Fibroblast of skin of left quadriceps (primary cell): ENCODE results near the gene VIPR1.

Experiments used
- DNase-seq, 2 experiments: peaks; one replicate each; pipeline ENCODE4 v3.0.0-alpha.2; 2013; ENCODE audit warnings: low read depth in 2 of 2

VIPR1 gene, protein sequence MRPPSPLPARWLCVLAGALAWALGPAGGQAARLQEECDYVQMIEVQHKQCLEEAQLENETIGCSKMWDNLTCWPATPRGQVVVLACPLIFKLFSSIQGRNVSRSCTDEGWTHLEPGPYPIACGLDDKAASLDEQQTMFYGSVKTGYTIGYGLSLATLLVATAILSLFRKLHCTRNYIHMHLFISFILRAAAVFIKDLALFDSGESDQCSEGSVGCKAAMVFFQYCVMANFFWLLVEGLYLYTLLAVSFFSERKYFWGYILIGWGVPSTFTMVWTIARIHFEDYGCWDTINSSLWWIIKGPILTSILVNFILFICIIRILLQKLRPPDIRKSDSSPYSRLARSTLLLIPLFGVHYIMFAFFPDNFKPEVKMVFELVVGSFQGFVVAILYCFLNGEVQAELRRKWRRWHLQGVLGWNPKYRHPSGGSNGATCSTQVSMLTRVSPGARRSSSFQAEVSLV

DNA sequence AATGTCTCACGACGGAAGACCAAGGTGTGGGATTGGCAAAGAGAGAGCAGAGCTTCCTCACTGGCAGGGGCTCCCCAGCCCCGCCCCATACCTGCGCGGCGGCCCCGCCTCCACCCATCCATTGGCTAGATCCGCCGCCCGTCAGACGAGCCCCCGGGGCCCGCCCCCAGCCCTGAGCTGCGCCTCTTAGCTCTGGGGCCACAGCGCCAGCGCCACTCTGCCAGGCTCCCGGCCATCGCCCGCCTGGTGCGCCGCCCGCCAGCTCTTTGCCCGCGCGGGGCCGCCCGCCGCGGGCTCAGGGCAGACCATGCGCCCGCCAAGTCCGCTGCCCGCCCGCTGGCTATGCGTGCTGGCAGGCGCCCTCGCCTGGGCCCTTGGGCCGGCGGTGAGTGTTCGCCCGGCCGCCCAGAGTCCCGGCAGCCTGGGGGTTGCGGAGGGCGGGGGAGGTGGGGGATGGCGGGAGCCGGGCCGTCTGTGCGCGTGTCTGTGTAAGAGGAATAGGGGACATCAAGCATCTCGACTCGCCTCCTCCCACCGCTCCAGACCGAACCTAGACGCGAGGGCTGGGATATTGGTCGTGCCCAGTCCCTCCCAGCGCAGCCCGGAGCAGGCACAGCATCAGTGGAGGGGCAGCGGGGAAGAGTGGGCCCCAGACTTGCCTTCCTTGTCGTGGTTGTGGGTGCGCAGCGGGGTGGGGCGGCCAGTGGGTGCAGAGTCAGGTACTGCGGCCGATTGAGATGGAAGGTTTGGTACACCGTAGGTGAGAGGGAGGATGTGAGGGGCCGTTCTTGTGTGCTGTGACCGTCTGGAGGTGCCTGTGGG lies at the start of gene VIPR1:
VIPR1 (plus strand) TSS at position 215 of the 822 bp plus-strand sequence; CDS start at position 308, 93 bp downstream.
- DNase-seq: no peak

DNA sequence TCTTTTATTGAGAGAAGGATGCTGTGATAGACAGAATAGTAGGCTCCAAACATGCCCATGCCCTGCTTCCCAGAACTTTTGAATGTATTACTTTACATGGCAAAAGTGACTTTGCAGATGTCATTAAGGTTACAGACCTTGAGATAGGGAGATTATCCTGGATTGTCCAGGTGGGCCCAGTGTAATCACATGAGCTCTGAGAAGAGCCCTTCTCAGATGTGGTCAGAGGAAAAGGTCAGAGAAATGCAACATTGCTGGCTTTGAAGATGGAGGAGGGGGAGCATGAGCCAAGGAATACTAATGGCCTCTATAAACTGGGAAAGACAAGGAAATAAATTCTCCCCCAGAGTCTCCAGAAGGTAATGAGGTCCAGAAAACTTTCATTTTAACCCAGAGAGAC lies 46.2 kb upstream of the VIPR1 start:
- DNase-seq: no peak

DNA sequence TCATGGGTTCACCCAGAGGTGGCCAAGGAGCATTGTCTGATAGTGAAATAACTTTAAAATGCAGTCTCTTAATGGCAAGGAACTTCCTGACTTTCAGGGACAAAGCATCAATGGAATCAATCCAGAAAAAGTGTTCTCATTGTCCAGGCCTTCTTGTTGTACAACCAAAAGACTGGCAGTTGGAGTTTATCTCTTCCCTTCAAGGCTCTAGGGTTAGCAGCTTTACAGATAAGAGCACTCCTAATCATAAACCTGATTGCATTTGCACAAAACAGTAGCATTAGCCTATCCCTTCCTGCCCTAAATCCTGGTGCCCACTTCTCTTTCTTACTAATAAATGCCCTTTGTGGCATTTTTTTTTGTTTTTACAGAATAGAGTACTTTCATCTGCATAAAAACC lies 43.3 kb upstream of the VIPR1 start:
- no peak for DNase-seq

GRCh38 chr3:42461762-42462161 lies 40.7 kb upstream of the VIPR1 start:
- no peak for DNase-seq

DNA sequence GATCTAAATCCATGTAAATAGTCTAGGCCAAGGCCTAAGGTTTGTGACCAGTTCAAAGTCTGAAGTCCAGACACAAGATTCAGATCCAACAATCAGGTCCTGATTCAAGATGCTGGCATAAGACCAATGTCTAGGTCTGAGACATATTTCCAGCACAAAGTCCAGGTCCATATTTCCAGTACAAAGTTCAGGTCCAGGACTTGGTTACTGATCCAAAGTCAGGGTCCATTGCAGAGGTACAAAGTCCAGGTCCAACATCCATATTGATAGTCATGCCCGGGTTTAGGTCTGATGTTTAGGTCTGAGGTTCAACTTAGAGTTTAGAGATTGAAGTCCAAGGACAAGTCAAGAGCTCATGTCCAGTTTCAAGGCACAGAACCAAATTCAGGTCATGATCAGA lies 39.4 kb upstream of the VIPR1 start:
- DNase-seq: no peak

- no peak for DNase-seq
Measured at GRCh38 chr3:42468111-42468510, 34.3 kb upstream of the VIPR1 start.

GRCh38 chr3:42472555-42472954 lies 29.9 kb upstream of the VIPR1 start:
- no peak for DNase-seq

- DNase-seq: no peak
Measured at GRCh38 chr3:42473083-42473932, 29.1 kb upstream of the VIPR1 start.

DNA sequence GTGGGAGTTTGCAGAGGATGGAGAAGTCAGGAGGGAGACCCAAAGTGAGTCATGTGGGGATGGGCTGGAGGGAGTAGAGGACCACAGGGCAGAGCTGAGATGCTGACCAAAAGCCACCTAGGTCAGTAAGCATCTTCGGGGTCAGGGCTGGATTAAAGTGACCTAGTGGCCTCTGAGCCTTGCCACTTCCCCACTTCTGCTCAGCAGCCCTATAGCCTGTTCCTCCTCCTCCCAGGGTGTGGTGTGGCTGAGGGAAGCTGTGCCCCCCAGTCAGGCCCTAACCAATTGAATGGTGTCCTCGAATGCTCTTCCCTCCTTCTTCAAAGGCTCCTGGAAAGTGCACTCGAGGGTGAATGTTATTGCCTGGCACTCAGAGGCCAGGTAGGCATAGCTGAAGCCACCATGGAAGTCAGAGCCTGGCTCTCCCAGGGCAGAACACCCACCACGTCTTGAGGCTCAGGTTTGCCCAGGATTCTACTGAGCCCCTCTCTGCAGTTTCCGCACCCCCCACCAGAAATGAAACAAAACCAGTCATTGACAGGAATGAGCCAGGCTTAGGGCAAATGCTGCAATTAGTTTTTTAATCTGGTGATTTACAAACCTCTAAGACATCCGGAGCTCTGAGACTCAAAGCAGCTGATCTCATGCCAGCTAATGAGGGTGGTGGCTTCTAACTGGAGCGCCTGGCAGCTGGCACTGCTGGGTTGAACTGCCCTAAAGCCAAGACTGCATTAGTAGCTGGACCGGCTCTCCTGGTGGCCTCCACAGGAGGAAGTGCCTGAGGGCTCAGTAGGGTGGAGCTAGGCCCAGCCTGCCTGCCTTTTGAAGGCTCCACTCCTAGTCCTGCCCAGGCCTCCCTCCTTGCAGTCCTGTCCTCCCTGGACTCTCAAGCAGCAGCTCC lies 26.0 kb upstream of the VIPR1 start:
- DNase-seq: no peak

DNA sequence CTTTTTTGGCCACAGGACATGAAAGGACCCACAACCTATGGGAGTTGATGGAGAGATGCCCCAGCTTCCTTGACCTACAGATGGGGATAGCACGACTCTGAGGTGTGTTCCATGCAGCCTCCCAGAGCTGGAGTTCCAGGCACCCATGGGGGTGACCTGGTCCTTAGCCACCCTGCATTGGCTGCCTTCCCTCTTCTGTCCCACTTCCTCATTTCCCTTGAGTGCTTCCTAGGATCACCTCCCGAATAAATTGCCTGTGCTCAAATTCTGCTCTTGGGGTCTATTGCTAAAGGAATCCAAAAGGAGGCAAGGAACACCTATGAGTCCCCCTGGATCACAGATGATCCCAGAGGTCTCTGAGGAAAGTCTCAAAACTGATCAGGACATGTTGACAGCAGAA lies 24.7 kb upstream of the VIPR1 start:
- no peak for DNase-seq

DNA sequence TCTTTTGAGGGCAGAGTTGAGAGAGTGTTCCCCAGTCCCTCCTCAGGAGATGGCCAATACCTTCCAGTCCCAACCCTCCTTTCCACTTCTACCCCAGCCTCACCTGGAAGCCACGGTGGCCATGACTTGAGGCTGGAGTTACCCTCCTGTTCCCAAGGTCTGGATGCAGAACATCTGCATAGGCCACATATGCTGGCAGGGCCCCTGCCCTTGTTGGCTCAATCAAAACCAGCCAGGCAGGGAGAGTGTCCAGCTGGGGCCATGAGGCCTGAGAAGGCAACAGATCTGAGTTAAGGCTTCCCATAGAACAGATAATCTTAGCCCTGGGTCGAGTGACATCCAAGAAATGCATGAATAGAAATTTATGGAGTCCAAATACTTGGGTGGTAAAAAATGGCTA lies 23.6 kb upstream of the VIPR1 start:
- no peak for DNase-seq

DNA sequence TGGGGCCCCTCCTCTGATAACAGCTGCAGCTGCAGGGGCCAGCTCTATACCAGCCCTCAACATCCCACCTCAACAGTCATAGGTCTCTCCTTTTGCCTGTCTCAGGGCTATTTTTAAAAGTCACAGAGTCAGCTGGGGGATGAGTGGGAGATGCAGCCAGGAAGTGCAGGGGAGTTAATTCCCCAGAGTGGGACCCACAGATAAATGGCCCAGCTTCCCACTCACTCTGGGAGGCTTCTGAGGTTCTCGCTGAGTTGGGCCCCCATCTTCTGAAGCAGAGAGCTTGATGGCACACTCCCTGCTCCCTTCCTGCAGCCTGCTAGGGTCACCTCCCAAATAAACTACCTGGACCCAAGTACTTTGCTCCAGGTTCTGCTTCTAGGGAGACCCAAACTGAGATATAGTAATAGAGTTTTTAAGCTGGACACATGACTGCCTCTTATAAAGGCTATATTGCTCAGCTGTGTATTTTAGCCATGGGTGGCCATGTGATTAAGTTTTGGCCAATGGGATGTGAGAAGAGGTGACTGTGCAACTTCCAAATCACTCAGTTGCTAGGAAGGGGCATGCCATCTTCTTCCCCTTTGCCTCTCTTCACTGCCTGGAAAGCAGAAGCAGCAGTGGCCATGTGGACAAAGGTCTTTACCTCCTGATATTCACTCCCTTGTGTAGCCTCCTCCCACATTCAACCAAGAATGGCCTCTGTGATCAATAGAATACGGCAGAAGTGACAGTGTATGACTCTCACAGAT lies 15.5 kb upstream of the VIPR1 start:
- DNase-seq: no peak

DNA sequence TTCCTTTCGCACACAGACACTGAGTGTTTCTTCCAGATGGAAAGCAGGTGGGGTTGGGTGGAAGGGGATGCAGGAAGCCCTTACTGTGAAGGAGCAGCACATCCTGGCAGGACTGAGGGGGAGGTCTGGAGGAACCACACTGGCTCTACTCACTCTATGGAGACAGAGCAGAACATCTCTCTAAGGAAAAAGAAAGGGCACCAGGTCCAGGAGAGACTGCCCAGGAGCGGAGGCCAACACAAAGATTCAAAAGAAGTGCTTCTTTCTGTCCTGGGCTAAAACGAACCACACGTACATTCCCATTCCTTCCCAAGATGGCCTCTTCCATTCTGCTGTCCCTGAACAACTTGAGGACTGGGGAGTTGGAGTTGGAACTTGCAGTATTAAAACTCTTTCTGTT lies 13.8 kb upstream of the VIPR1 start:
- no peak for DNase-seq

- no peak for DNase-seq
Measured at GRCh38 chr3:42489116-42489936, 13.1 kb upstream of the VIPR1 start.

DNA sequence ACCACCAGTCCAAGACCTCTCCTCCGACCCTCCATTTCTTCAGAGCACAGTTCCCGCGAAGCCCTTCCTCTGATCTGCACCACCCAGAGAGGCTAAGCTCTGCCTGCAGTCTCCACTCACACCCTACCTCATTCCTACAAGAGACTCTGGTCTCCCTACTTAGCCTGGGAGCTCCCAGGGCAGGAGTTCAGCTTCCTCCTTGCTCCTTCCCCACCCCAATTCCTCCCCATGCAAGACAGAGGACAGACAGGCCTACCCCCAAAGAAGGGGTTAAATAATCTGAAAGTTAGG lies 12.6 kb upstream of the VIPR1 start:
- no peak for DNase-seq

GRCh38 chr3:42490243-42490642 lies 12.2 kb upstream of the VIPR1 start:
- no peak for DNase-seq

GRCh38 chr3:42491881-42492507 lies 10.4 kb upstream of the VIPR1 start:
- no peak for DNase-seq

DNA sequence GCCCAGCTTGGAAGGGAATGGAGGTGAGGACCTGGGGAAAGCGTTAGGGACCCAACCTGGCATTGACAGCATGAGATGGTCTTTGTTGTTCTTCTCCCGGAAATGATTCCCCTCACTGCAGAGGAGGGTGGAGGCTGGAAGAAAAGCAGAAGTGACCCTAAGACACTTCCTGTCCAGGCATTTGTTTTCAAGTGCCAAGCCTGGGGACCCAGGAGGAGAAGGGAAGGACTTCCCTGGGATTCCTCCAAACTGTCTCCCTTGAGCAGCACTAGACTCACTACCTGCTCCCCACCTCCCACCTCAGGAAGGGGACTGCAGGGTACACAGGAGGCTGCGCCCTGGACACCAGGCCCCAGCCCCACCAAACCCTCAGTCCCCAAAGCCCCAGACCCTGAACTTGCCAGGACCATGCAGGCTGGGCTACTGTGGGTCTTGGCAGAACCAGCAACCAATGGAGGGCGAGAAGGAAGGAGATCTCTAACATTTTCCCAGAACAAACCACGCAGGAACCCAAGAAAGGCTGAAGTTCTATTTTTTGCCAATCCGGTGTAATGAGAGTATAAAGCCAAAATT lies 9.8 kb upstream of the VIPR1 start:
- DNase-seq: no peak
